Fibroblast of skin of back (primary cell): ENCODE data around the gene IDH2.
A peak's percentile ranks its signal among the peaks of the same experiment; 100 is the strongest.

Experiments
- DNase-seq: peaks from one replicate; pipeline ENCODE4 v3.0.0-alpha.2; 2013

IDH2 gene

GRCh38 chr15:90062973-90063769 lies 39.1 kb downstream of the IDH2 start:
- no peak for DNase-seq

DNA sequence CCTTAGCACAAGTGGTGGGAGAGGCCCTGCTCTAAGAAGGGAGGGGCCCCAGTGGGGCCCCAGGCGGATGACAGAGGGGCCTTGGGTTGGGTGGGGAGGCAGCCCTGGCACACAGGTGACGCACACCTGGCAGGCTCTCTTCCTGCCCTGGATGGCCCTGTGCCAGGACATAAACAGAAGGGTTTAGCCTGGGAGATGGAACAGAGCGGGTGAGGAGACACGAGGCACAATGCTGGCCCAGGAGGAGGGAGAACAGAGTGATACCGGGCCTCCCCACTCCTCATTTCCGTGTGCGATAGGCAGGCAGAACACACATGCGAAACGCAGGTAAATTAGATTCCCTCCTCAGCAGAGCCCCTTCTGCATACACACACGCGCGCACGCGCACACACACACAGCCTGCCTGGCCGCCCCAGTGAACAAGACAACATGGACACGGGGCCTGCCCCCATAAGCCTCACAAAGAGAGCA lies 39.8 kb downstream of the IDH2 start:
- no peak for DNase-seq

GRCh38 chr15:90062023-90062442 lies 40.2 kb downstream of the IDH2 start:
- DNase-seq: peak; percentile 35

- no peak for DNase-seq
Measured at GRCh38 chr15:90060797-90061196, 41.5 kb downstream of the IDH2 start.

DNA sequence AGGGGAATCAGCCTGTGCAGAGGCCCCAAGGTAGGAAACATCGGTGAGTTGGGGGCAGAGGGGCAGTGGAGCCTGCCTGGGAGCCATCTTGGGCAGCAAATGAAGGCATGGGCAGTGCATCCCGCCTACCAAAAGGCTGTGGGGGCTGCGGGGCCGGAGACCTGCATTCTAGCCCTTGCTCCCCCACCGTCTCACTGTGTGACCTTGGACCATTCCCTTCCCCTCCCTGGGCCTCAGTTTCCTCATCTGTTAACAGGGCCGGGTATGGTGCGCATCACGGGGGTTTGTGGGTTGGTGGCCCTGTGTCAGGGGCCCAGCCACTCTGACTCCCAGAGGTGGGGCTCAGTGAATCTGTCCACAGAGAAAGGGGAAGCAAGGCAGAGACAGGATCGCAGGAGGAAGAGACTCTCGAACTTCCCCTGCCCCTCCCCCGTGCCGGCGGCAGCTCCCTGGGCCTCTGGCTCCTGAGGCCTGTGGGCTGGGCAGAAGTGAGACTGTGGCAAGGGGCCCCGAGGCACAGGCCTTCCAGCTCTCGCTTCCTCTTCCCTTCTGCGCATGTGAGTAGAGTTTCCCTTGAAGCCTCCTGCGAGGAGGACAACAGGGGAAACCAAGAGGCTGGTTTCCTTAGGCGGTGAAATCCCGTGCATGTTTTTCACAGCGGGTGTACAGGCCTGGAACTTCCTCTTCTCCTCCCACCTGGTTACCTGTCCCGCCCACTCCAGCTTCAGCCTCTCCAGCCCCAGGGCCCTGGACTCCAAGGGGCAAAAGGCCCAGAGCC lies 42.9 kb downstream of the IDH2 start:
- no peak for DNase-seq

DNA sequence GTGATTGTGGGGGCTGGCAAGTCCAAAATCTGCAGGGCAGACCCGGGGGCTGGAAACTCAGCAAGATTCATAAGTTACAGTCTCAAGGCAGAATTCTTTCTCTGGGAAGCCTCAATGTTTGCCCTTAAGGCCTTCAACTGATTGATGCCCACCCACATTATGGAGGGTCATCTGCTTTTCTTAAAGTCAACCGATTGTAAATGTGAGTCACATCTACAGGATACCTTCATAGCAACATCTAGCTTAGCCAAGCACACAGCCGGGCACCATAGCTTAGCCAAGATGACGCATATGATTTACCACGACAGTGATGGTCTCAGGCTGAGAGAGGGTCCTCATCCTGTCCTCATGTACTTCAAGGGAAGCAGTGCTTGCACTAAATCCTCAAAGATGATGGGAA lies 43.5 kb downstream of the IDH2 start:
- DNase-seq: no peak

DNA sequence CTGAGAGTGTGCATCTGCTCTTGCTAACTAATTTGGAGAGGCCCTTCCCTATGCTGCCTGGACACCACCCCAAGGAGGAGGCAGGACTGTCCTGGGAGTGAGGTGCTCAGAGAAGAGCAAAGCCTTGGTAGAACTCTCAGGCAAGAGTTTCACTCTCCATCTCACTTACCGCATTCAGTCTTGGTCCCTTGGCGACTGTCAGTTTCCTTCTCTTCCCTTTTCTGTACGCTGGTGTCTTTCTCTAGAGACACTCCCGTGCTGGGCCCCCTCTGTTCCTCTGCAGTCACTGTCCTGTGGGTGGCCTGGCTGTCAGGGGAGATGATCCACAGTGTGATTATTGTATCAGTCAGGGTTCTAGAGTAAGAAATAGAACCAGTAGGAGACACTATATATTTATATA lies 44.0 kb downstream of the IDH2 start:
- DNase-seq: no peak

DNA sequence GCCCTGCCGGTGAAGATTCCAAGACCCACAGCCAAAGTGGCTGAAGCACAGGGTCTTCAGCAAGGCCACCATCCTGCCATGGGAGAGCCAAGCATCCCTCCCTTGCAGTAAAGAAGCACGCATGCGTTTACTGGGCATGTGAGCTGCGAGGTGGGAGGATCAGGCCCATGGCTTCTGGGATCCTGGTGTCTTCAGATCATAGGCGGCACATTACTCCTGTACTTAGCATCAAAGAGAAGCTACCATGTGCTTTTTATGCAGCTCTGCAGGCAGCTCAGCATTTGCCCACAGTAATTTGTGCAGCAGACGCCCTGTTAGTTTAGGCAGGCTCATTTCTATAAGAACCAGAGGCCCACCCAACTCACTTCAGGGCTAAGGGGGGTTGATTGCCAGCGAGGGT lies 45.7 kb downstream of the IDH2 start:
- DNase-seq: no peak

- DNase-seq: no peak
Measured at GRCh38 chr15:90055182-90055581, 47.1 kb downstream of the IDH2 start.

DNA sequence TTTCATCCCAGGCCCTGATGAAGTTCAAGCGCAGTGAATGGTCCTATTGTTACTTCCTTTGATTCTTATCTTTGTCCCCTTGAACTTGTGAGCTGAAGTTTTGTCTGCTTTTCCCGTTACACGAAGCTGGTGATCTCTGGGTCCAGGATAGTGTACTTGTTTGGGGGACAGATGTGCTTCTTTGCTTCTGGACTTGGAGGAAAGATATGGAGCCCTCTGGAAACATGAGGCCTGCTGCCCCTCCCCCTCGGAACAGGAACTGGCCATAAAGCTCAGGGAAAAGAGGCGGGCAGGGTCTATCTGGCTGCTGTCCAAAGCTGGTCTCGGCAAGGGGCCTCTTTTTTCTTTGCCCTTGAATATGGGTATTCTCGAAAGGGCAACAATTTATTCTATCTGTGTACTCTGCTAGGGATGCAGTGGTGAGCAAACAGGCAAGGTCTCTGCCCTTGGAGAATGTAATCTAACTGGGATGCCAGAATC lies 47.6 kb downstream of the IDH2 start:
- DNase-seq: no peak

- no peak for DNase-seq
Measured at GRCh38 chr15:90053685-90054466, 48.4 kb downstream of the IDH2 start.

DNA sequence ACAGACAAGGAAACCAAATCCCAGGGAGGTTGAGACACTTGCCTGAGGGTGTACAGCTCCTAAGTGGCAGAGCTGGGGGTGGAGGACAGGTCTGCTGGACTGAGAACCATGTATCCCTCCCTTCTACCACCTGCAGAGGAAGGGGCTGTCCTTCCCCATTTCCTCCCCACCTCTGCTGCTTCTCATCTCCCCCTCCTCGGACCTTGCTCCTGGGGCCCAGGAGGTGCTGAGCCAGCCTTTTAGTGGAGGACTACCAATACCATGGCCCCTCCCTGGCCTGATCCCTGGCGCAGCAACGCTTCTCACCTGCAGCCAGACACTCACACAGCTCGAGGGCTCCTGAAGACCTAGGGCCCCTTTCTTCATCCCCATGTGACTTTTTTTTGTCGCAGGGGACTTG lies 50.4 kb downstream of the IDH2 start:
- no peak for DNase-seq

DNA sequence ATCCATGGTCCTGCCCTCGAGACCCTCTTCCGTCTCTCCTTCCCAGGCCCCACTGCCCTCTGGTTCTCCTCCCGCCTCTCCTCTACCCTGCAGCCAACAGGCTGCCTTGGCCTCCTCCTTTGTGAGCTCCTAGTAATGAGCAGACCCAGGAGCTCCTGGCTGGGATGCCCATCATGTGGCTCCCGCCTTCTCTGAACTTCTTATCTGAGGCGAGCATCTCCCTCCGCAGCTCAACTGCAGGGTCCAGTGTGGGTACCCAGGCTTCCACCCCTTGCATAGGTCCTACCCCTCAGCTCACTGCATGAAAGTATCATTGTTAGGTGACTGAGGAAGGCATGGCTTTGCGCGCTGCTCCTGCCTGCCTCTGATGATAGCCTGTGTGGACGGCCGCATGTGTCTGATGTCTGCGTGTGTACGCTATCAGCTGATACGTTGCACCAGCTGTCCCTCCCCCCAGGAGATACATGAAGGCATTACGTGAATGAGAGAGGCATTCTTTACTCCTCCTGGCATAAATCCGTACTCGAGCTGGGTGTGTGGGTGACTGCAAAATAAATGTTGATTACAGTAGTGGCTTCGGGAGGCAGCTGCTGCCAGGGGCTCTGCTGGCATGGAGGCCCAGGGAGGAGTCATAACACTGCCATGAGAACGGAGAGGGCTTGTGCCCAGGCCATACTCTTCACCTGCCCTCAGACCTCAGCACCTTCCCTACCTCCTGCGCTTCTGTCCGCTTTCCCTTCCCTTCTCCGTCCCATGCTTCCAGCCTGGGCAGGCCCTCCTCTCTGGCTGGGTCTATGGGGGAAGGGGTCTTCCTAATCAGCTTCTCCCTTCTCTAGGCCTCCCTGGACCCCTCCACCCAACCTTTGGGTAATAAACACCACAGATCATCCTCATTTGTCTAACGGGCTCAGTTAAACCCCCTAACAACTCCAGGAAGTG lies 52.3 kb downstream of the IDH2 start:
- DNase-seq: no peak

- DNase-seq: no peak
Measured at GRCh38 chr15:90049030-90049429, 53.2 kb downstream of the IDH2 start.

- DNase-seq: no peak
Measured at GRCh38 chr15:90047956-90048575, 54.2 kb downstream of the IDH2 start.

DNA sequence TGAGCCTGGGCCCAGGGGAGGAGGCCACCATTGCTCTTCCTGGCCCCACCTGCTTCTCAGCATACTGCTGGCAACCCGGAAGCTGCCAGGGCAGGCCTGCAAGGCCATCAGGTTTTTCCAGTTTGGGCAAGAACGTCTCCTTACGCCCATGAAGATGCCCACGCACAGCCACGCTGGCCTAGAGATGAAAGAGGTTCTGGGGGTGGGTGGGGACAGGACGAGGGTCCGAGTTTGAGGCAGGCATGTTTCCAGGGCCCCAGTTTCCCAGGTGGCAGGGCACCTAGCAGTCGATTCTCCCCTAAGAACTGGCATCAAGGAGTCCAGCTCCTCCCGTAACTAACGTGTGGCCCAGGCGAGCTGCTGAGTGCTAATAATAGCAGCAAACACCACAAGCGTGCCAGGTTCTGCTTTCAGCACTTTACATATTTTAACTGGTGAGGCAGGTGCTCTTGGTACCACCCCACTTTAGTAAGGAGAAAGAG lies 55.3 kb downstream of the IDH2 start:
- no peak for DNase-seq

DNA sequence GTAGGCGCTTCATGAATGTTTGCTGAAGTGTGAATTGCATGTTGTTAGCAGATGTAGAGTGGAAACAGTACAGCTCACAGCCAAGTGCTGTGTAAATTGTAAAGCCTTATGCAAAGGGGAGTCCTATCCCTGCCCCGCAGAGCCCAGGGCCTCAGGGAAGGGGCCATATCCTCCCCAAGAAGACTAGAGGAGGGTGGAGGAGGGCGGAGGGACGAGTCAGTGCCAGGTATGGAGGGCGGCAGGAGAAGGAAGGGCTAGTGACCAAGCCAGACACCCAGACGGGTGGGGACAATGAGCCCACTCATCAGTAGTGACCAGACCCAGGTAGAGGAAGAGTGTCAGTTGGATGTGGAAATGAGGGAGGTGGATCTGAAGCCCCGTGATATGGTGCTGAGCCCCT lies 56.0 kb downstream of the IDH2 start:
- DNase-seq: no peak

GRCh38 chr15:90044916-90045371 lies 57.3 kb downstream of the IDH2 start:
- DNase-seq: no peak

DNA sequence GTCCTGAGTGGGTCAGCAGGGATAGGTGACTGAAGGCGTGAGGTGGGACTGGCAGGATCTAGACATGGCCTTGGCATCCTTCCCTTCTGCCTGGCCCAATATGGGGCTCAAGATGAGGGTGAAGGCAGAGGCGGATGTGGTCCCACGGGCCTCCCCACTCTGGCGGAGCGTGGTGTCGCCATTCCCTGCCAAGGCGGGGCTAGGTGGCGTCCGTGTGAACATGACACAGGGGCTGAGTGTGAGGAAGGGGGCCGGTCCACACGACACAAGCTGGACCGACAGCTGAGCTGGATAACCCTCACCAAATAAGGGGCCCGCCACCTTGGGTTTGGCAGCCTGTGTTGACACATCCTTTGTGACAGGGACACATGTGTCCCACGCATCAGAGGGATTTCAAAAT lies 58.1 kb downstream of the IDH2 start:
- DNase-seq: no peak

DNA sequence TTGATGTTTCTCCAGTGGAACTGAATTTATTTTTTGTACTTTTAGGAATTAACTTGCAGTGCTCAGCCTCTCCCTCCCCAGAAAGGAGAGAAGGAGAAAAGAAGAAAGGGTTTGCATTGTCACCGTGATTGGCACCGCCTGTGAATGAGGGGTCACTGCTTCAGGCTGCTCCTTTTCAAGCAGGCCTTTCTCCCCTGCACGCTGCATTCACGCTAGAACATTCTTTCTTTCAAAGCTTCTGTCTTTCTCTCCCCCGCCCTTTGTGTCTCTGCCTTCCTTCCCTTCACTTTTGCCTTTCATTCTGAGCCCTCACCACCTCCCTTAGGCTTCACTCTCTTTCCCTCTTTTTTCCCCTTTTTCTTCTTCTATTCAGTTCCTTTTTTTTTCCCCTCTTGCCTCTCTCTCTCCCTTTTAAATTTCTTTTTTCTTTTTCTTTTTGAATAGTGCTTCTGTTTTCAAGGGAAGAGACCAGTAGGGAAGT lies 58.7 kb downstream of the IDH2 start:
- no peak for DNase-seq
